ENCODE results near the gene MSL1. TPM values are rescaled to one million over a fixed set of nuclear protein-coding genes. Genes with fewer than 3 reads are reported as not detected.
A peak's percentile ranks its signal among the peaks of the same experiment; 100 is the strongest.

Gene MSL1
- polyA plus RNA-seq, 1 donor, result 130 TPM

DNA sequence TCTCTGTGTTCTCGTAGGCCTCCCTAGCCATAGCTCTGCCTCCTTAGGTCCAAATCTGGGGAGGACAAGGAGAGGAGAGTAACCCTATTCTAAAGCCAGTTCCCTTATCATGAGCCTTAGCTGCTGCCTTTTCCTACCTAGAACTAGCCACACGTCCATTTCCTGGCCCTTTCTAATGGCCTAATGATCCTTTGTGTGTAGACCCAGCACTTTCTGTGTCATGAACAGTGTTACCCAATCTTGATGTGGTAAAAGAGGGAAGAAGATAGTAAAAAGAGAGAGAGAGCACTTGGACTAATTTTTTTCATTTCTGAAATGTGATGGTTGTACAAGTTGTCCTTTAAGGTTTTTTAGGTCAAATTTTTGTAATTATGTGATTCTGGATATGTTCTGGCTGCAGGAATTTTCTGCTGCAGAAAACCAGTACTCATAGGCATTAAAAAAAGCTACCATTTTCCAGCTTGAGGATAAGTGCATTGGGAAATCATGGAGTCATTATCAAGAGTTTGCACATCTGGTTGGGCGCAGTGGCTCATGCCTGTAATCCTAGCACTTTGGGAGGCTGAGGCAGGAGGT lies 36.8 kb downstream of the MSL1 start:
- no peak for DNase-seq
- H3K36me3 ChIP-seq (ENCODE audit: control insufficient read depth, insufficient read depth, low read length), result peaks cover 46% of the 10 kb centered on the region
- no peaks in the 10 kb centered on the region for H3K9me3 ChIP-seq (ENCODE audit: control insufficient read depth, low read depth, low read length)
- no peak overlapping the region for H3K4me3 ChIP-seq (ENCODE audit: low read length)
- 60% methylated on average over 1 of the region's 3 CpGs for WGBS (ENCODE audit: insufficient coverage, low lambda C conversion rate)
- no peaks in the 10 kb centered on the region for H3K4me1 ChIP-seq (ENCODE audit: control insufficient read depth, insufficient read depth, low read length)
- H3K27me3 ChIP-seq (ENCODE audit: control insufficient read depth, insufficient read depth, low read length), result no peaks in the 10 kb centered on the region
- no peak overlapping the region for H3K27ac ChIP-seq (ENCODE audit: low read length)

GRCh38 chr17:40159456-40159855 lies 37.7 kb downstream of the MSL1 start:
- H3K4me3 ChIP-seq (ENCODE audit: low read length), result no peak overlapping the region
- no peaks in the 10 kb centered on the region for H3K27me3 ChIP-seq (ENCODE audit: control insufficient read depth, insufficient read depth, low read length)
- DNase-seq, result no peak
- no CpG with 5 or more reads among the region's 6 CpGs for WGBS (ENCODE audit: insufficient coverage, low lambda C conversion rate)
- no peak overlapping the region for H3K27ac ChIP-seq (ENCODE audit: low read length)
- H3K4me1 ChIP-seq (ENCODE audit: control insufficient read depth, insufficient read depth, low read length), result no peaks in the 10 kb centered on the region
- H3K9me3 ChIP-seq (ENCODE audit: control insufficient read depth, low read depth, low read length), result no peaks in the 10 kb centered on the region
- peaks cover 47% of the 10 kb centered on the region for H3K36me3 ChIP-seq (ENCODE audit: control insufficient read depth, insufficient read depth, low read length)

DNA sequence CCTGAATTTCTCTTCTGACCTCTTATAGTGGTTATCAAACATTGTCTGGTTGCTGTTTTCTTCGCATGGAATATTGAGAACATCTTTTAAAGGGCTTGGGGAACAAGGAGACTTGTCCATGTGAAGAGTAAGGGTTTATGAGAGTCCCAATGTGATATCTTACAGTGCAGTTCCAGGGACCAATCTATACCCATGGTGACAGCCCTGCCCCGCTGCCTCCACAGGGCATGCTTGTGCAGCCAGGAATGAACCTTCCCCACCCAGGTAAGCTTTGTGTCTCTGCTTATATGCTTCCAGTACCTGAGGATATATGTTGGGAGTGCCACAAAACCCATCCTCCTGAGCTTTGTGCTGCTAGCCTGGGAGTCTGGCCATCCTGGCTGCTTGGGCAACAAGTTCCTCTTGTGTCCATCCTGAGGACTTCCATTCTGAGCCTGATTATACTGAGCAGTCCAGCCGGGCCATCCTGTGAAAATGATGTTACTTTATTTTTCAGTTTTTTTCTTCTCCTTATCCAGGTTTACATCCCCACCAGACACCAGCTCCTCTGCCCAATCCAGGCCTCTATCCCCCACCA lies 46.0 kb downstream of the MSL1 start:
- H3K27ac ChIP-seq (ENCODE audit: low read length), result peak overlapping the region; percentile 33
- WGBS (ENCODE audit: insufficient coverage, low lambda C conversion rate), result 100% methylated on average over 1 of the region's 3 CpGs

GRCh38 chr17:40168262-40168832 lies 46.6 kb downstream of the MSL1 start:
- no peaks in the 10 kb centered on the region for H3K27me3 ChIP-seq (ENCODE audit: control insufficient read depth, insufficient read depth, low read length)
- no peaks in the 10 kb centered on the region for H3K4me1 ChIP-seq (ENCODE audit: control insufficient read depth, insufficient read depth, low read length)
- DNase-seq, result peak in 1 of 2 donors; percentile 56
- peaks cover 79% of the 10 kb centered on the region for H3K36me3 ChIP-seq (ENCODE audit: control insufficient read depth, insufficient read depth, low read length)
- H3K9me3 ChIP-seq (ENCODE audit: control insufficient read depth, low read depth, low read length), result no peaks in the 10 kb centered on the region
- H3K27ac ChIP-seq (ENCODE audit: low read length), result peak overlapping the region; percentile 33
- WGBS (ENCODE audit: insufficient coverage, low lambda C conversion rate), result no CpG with 5 or more reads among the region's 11 CpGs
- no peak overlapping the region for H3K4me3 ChIP-seq (ENCODE audit: low read length)

More for the DNA sequence above, 46.0 kb downstream of the MSL1 start:
- no peaks in the 10 kb centered on the region for H3K27me3 ChIP-seq (ENCODE audit: control insufficient read depth, insufficient read depth, low read length)
- peaks cover 84% of the 10 kb centered on the region for H3K36me3 ChIP-seq (ENCODE audit: control insufficient read depth, insufficient read depth, low read length)
- H3K4me1 ChIP-seq (ENCODE audit: control insufficient read depth, insufficient read depth, low read length), result no peaks in the 10 kb centered on the region
- H3K9me3 ChIP-seq (ENCODE audit: control insufficient read depth, low read depth, low read length), result no peaks in the 10 kb centered on the region
- no peak for DNase-seq
- no peak overlapping the region for H3K4me3 ChIP-seq (ENCODE audit: low read length)

GRCh38 chr17:40170325-40170724 lies 48.6 kb downstream of the MSL1 start:
- H3K4me3 ChIP-seq (ENCODE audit: low read length), result no peak overlapping the region
- no peaks in the 10 kb centered on the region for H3K27me3 ChIP-seq (ENCODE audit: control insufficient read depth, insufficient read depth, low read length)
- H3K4me1 ChIP-seq (ENCODE audit: control insufficient read depth, insufficient read depth, low read length), result no peaks in the 10 kb centered on the region
- no peaks in the 10 kb centered on the region for H3K9me3 ChIP-seq (ENCODE audit: control insufficient read depth, low read depth, low read length)
- no CpG with 5 or more reads among the region's 2 CpGs for WGBS (ENCODE audit: insufficient coverage, low lambda C conversion rate)
- peaks cover 73% of the 10 kb centered on the region for H3K36me3 ChIP-seq (ENCODE audit: control insufficient read depth, insufficient read depth, low read length)
- H3K27ac ChIP-seq (ENCODE audit: low read length), result no peak overlapping the region
- DNase-seq, result no peak

DNA sequence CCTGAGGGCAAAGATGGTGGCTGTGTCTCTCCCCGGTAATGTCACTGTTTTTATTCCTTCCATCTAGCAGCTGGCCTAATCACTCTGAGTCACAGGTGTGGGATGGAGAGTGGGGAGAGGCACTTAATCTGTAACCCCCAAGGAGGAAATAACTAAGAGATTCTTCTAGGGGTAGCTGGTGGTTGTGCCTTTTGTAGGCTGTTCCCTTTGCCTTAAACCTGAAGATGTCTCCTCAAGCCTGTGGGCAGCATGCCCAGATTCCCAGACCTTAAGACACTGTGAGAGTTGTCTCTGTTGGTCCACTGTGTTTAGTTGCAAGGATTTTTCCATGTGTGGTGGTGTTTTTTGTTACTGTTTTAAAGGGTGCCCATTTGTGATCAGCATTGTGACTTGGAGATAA lies 50.0 kb downstream of the MSL1 start:
- Histone ChIP-seq H3K4me3 (ENCODE audit: low read length) (no peak overlapping the region), H3K9me3 (ENCODE audit: control insufficient read depth, low read depth, low read length) (no peaks in the 10 kb centered on the region), H3K27ac (ENCODE audit: low read length) (no peak overlapping the region), H3K4me1 (ENCODE audit: control insufficient read depth, insufficient read depth, low read length) (peaks cover 10% of the 10 kb centered on the region), H3K36me3 (ENCODE audit: control insufficient read depth, insufficient read depth, low read length) (peaks cover 63% of the 10 kb centered on the region), H3K27me3 (ENCODE audit: control insufficient read depth, insufficient read depth, low read length) (no peaks in the 10 kb centered on the region)
- WGBS (ENCODE audit: insufficient coverage, low lambda C conversion rate), result no CpG with 5 or more reads among the region's 1 CpG
- no peak for DNase-seq

GRCh38 chr17:40173091-40173777 lies 51.5 kb downstream of the MSL1 start:
- H3K36me3 ChIP-seq (ENCODE audit: control insufficient read depth, insufficient read depth, low read length), result peaks cover 49% of the 10 kb centered on the region
- H3K27ac ChIP-seq (ENCODE audit: low read length), result no peak overlapping the region
- DNase-seq, result no peak
- H3K4me1 ChIP-seq (ENCODE audit: control insufficient read depth, insufficient read depth, low read length), result peaks cover 17% of the 10 kb centered on the region
- no peaks in the 10 kb centered on the region for H3K27me3 ChIP-seq (ENCODE audit: control insufficient read depth, insufficient read depth, low read length)
- H3K4me3 ChIP-seq (ENCODE audit: low read length), result no peak overlapping the region
- H3K9me3 ChIP-seq (ENCODE audit: control insufficient read depth, low read depth, low read length), result peaks cover 2% of the 10 kb centered on the region
- no CpG with 5 or more reads among the region's 4 CpGs for WGBS (ENCODE audit: insufficient coverage, low lambda C conversion rate)

DNA sequence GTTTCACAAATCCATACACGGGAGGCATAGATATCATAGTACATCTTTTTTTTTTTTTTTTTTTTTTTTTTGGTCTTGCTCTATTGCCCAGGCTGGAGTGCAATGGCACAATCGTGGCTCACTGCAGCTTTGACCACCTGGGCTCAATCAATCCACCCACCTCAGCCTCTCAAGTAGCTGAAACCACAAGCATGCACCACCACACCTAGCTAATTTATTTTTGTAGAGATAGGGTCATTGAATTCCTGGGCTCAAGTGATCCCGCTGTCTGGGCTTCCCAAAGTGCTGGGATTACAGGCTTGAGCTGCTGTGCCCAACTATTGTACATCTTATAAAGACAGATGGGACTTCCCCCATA lies 52.0 kb downstream of the MSL1 start:
- no CpG with 5 or more reads among the region's 3 CpGs for WGBS (ENCODE audit: insufficient coverage, low lambda C conversion rate)
- H3K36me3 ChIP-seq (ENCODE audit: control insufficient read depth, insufficient read depth, low read length), result peaks cover 45% of the 10 kb centered on the region

GRCh38 chr17:40174514-40174913 lies 52.7 kb downstream of the MSL1 start:
- Histone ChIP-seq H3K27ac (ENCODE audit: low read length) (no peak overlapping the region), H3K27me3 (ENCODE audit: control insufficient read depth, insufficient read depth, low read length) (no peaks in the 10 kb centered on the region), H3K9me3 (ENCODE audit: control insufficient read depth, low read depth, low read length) (peaks cover 2% of the 10 kb centered on the region), H3K4me3 (ENCODE audit: low read length) (no peak overlapping the region), H3K4me1 (ENCODE audit: control insufficient read depth, insufficient read depth, low read length) (peaks cover 23% of the 10 kb centered on the region), H3K36me3 (ENCODE audit: control insufficient read depth, insufficient read depth, low read length) (peaks cover 38% of the 10 kb centered on the region)
- DNase-seq, result no peak
- WGBS (ENCODE audit: insufficient coverage, low lambda C conversion rate), result no CpG with 5 or more reads among the region's 1 CpG

More for the DNA sequence above, 52.0 kb downstream of the MSL1 start:
- H3K4me1 ChIP-seq (ENCODE audit: control insufficient read depth, insufficient read depth, low read length), result peaks cover 21% of the 10 kb centered on the region
- no peaks in the 10 kb centered on the region for H3K27me3 ChIP-seq (ENCODE audit: control insufficient read depth, insufficient read depth, low read length)
- H3K27ac ChIP-seq (ENCODE audit: low read length), result no peak overlapping the region
- peaks cover 2% of the 10 kb centered on the region for H3K9me3 ChIP-seq (ENCODE audit: control insufficient read depth, low read depth, low read length)
- no peak overlapping the region for H3K4me3 ChIP-seq (ENCODE audit: low read length)
- DNase-seq, result no peak

- 100% methylated on average over 1 of the region's 7 CpGs for WGBS (ENCODE audit: insufficient coverage, low lambda C conversion rate)
- H3K36me3 ChIP-seq (ENCODE audit: control insufficient read depth, insufficient read depth, low read length), result peaks cover 23% of the 10 kb centered on the region
- peaks cover 40% of the 10 kb centered on the region for H3K4me1 ChIP-seq (ENCODE audit: control insufficient read depth, insufficient read depth, low read length)
- no peak overlapping the region for H3K4me3 ChIP-seq (ENCODE audit: low read length)
- peak overlapping the region; percentile 92 for H3K27ac ChIP-seq (ENCODE audit: low read length)
- H3K9me3 ChIP-seq (ENCODE audit: control insufficient read depth, low read depth, low read length), result peaks cover 2% of the 10 kb centered on the region
- H3K27me3 ChIP-seq (ENCODE audit: control insufficient read depth, insufficient read depth, low read length), result no peaks in the 10 kb centered on the region
- peak; percentile 92 to 96 for DNase-seq
Measured at GRCh38 chr17:40175928-40176753, 54.4 kb downstream of the MSL1 start.

Measured in large intestine (tissue), 3 donors.